ENCODE data around the gene NEGR1. TPM values are rescaled to one million over a fixed set of nuclear protein-coding genes. Genes with fewer than 3 reads are reported as not detected.

Gene NEGR1
- total RNA-seq, 1 experiment from 2014 or later: 0.05 TPM

- Histone ChIP-seq H2AFZ (ENCODE audit: low read depth, low read length, poor library complexity, severe bottlenecking) (no peak overlapping the region), H3K27me3 (ENCODE audit: insufficient read depth, low read length) (no peaks in the 10 kb centered on the region), H3K27ac (ENCODE audit: low read depth, low read length) (no peak overlapping the region), H3K4me1 (ENCODE audit: control insufficient read depth in 1 of 2, insufficient read depth in 2 of 2, low read length in 2 of 2) (no peaks in the 10 kb centered on the region), H4K20me1 (ENCODE audit: insufficient read depth) (no peaks in the 10 kb centered on the region), H3K79me2 (ENCODE audit: insufficient read depth, low read length) (no peaks in the 10 kb centered on the region), H3K9ac (ENCODE audit: low read length) (no peak overlapping the region), H3K4me2 (ENCODE audit: low read length) (no peak overlapping the region), H3K9me3 (ENCODE audit: control insufficient read depth in 1 of 2, insufficient read depth in 1 of 2, low read depth in 1 of 2, low read length in 2 of 2) (peaks cover 5 to 7% of the 10 kb centered on the region in 2 experiments; a peak in 2 of 4 replicates), H3K9me2 (ENCODE audit: insufficient read depth) (no peaks in the 10 kb centered on the region), H3K36me3 (ENCODE audit: control insufficient read depth in 1 of 2, insufficient read depth in 2 of 2, low read length in 2 of 2) (no peaks in the 10 kb centered on the region), H3K4me3 (replicated peaks in 1 of 2; ENCODE audit: low read depth in 1 of 2, low read length in 2 of 2) (no peak overlapping the region)
- no peak for DNase-seq (ENCODE audit: low read depth, low spot score)
- BruUV-seq (replicated peaks): no TSS peak
- CTCF ChIA-PET: no interaction called here
- TF ChIP-seq ELF1 (IDR thresholded peaks at IDR 0.05; ENCODE audit: borderline replicate concordance, low read depth) (no peak), EZH2phosphoT487 (IDR thresholded peaks at IDR 0.05; ENCODE audit: borderline replicate concordance) (no peak), ZNF274 (IDR thresholded peaks at IDR 0.05; ENCODE audit: low read depth, low read length) (no peak)
- RAD21 ChIA-PET (ENCODE audit: low non-redundant PET in 1 of 2, low total read pairs in 2 of 2, uncharacterized antibody in 2 of 2, unreplicated experiment in 2 of 2): no interaction called here
- intact Hi-C loops (cut with micrococcal nuclease): no loop called here
- POLR2A ChIA-PET: no interaction called here
- ATAC-seq: no peak
Measured at GRCh38 chr1:71859806-71860205, 422.5 kb downstream of the NEGR1 start.

- ChIA-PET CTCF (no interaction called here), POLR2A (no interaction called here), RAD21 (ENCODE audit: low non-redundant PET in 1 of 2, low total read pairs in 2 of 2, uncharacterized antibody in 2 of 2, unreplicated experiment in 2 of 2) (no interaction called here)
- Histone ChIP-seq H3K4me2 (ENCODE audit: low read length) (no peak overlapping the region), H3K36me3 (ENCODE audit: control insufficient read depth in 1 of 2, insufficient read depth in 2 of 2, low read length in 2 of 2) (no peaks in the 10 kb centered on the region), H2AFZ (ENCODE audit: low read depth, low read length, poor library complexity, severe bottlenecking) (no peak overlapping the region), H3K4me1 (ENCODE audit: control insufficient read depth in 1 of 2, insufficient read depth in 2 of 2, low read length in 2 of 2) (no peaks in the 10 kb centered on the region), H3K79me2 (ENCODE audit: insufficient read depth, low read length) (no peaks in the 10 kb centered on the region), H3K9me2 (ENCODE audit: insufficient read depth) (no peaks in the 10 kb centered on the region), H3K9me3 (ENCODE audit: control insufficient read depth in 1 of 2, insufficient read depth in 1 of 2, low read depth in 1 of 2, low read length in 2 of 2) (peaks cover 7 to 8% of the 10 kb centered on the region in 2 experiments; a peak in 2 of 4 replicates), H4K20me1 (ENCODE audit: insufficient read depth) (no peaks in the 10 kb centered on the region), H3K27me3 (ENCODE audit: insufficient read depth, low read length) (no peaks in the 10 kb centered on the region), H3K4me3 (replicated peaks in 1 of 2; ENCODE audit: low read depth in 1 of 2, low read length in 2 of 2) (no peak overlapping the region), H3K27ac (ENCODE audit: low read depth, low read length) (no peak overlapping the region), H3K9ac (ENCODE audit: low read length) (no peak overlapping the region)
- DNase-seq (ENCODE audit: low read depth, low spot score) (no peak), ATAC-seq (no peak)
- TF ChIP-seq POLR2AphosphoS5 (IDR thresholded peaks at IDR 0.05; ENCODE audit: low read depth, low read length) (no peak), YY1 (IDR thresholded peaks at IDR 0.05; ENCODE audit: extremely low read depth, insufficient replicate concordance, low read depth, low read length) (no peak), EGR1 (IDR thresholded peaks at IDR 0.05; ENCODE audit: low read depth) (no peak), JUND (IDR thresholded peaks at IDR 0.05) (no peak), EZH2 (IDR thresholded peaks at IDR 0.05) (no peak), FOSL1 (IDR thresholded peaks at IDR 0.05; ENCODE audit: low read depth) (no peak), EZH2phosphoT487 (IDR thresholded peaks at IDR 0.05; ENCODE audit: borderline replicate concordance) (no peak), SIN3A (IDR thresholded peaks at IDR 0.05; ENCODE audit: low read depth) (no peak)
- TF ChIP-seq, protein P1, sequence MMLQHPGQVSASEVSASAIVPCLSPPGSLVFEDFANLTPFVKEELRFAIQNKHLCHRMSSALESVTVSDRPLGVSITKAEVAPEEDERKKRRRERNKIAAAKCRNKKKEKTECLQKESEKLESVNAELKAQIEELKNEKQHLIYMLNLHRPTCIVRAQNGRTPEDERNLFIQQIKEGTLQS (IDR thresholded peaks at IDR 0.05): no peak
- TF ChIP-seq, protein P2, sequence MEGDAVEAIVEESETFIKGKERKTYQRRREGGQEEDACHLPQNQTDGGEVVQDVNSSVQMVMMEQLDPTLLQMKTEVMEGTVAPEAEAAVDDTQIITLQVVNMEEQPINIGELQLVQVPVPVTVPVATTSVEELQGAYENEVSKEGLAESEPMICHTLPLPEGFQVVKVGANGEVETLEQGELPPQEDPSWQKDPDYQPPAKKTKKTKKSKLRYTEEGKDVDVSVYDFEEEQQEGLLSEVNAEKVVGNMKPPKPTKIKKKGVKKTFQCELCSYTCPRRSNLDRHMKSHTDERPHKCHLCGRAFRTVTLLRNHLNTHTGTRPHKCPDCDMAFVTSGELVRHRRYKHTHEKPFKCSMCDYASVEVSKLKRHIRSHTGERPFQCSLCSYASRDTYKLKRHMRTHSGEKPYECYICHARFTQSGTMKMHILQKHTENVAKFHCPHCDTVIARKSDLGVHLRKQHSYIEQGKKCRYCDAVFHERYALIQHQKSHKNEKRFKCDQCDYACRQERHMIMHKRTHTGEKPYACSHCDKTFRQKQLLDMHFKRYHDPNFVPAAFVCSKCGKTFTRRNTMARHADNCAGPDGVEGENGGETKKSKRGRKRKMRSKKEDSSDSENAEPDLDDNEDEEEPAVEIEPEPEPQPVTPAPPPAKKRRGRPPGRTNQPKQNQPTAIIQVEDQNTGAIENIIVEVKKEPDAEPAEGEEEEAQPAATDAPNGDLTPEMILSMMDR (IDR thresholded peaks at IDR 0.05 in 2 of 3, conservative IDR thresholded peaks at IDR 0.05 in 1 of 3; ENCODE audit: borderline replicate concordance in 1 of 3, insufficient read depth in 1 of 3, low read depth in 2 of 3, low read length in 2 of 3): no peak
- intact Hi-C loops (cut with micrococcal nuclease): no loop called here
- no TSS peak for BruUV-seq (replicated peaks)
Measured at GRCh38 chr1:71857862-71858261, 424.5 kb downstream of the NEGR1 start.
